HepG2 (cell line): ENCODE measurements around the gene OS9. TPM values are rescaled to one million over a fixed set of nuclear protein-coding genes. Genes with fewer than 3 reads are reported as not detected.
A peak's percentile ranks its signal among the peaks of the same experiment; 100 is the strongest.

Experiments
- ATAC-seq: fragments of 200-7000 bp; cut with Tn5 transposase; 3 replicates; pipeline ENCODE4 v1.9.1; 2020; ENCODE audit warnings: mild to moderate bottlenecking, moderate library complexity
- BruUV-seq: library from RNA; stranded (reverse); fragments of 400-500 nt; replicated peaks from 2 replicates; lab custom pipeline; 2021; lab: Mats Ljungman, UMichigan
- CTCF ChIA-PET: fragments of 300-600 bp; formaldehyde crosslinking; extraction: SDS; loops from one replicate; lab custom pipeline; 2021; ENCODE audit warnings: low total read pairs, inconsistent platforms, low intra/inter-chr PET ratio; lab: Yijun Ruan, JAX
- POLR2A ChIA-PET: fragments of 350-600 bp; sonication (Branson Sonifier 250); formaldehyde crosslinking; loops from one replicate; lab custom pipeline; 2020; ENCODE audit warnings: antibody characterized with exemption, inconsistent platforms; lab: Yijun Ruan, JAX
- DNase-seq: peaks from one replicate; pipeline ENCODE4 v3.0.0-alpha.2; 2015; ENCODE audit warnings: low spot score
- FAIRE-seq: peaks from 3 replicates; lab custom pipeline; 2011; peaks lifted over from hg19 to GRCh38; lab: Jason Lieb, UNC
- H2AFZ ChIP-seq: one replicate; pipeline ENCODE4 v1.6.1; 2011; ENCODE audit warnings: low read length, inconsistent platforms
- H3K27ac ChIP-seq: fragments of 300-600 bp; 3 replicates; pipeline ENCODE4 v1.8.0; 2011; ENCODE audit warnings: mixed run types, mild to moderate bottlenecking, mixed read lengths, low read length, inconsistent platforms; ENCODE audit not compliant: insufficient read depth; ENCODE audit errors: extremely low read length
- H3K27me3 ChIP-seq, 2 experiments: fragments of 200-600 bp in 1 of 2; 2 replicates in 1 of 2; 3 replicates in 1 of 2; pipeline versions ENCODE4 v1.6.0 to v1.8.0; 2011; ENCODE audit warnings: low read length in 2 of 2, mild to moderate bottlenecking in 2 of 2, moderate library complexity in 2 of 2, inconsistent platforms in 1 of 2; ENCODE audit not compliant: insufficient read depth in 2 of 2, control insufficient read depth in 1 of 2
- H3K36me3 ChIP-seq, 2 experiments: fragments of 200-600 bp in 1 of 2; replicated peaks in 1 of 2; 2 replicates in 1 of 2; 3 replicates in 1 of 2; pipeline versions ENCODE4 v1.5.1 to v1.8.0; 2011; ENCODE audit warnings: low read length in 2 of 2, inconsistent platforms in 1 of 2; ENCODE audit not compliant: insufficient read depth in 2 of 2, control insufficient read depth in 1 of 2
- H3K4me1 ChIP-seq: 2 replicates; pipeline ENCODE4 v1.5.1; 2012; ENCODE audit warnings: low read length, inconsistent platforms; ENCODE audit not compliant: insufficient read depth
- H3K4me2 ChIP-seq: 2 replicates; pipeline ENCODE4 v1.6.0; 2011; ENCODE audit warnings: low read depth, low read length, inconsistent platforms
- H3K4me3 ChIP-seq, 3 experiments: fragments of 200-600 bp in 1 of 3; sonication (generic), shearing (Covaris generic) in 1 of 3; replicated peaks in 1 of 3; 2 replicates each; pipeline ENCODE4 v1.5.1; 2011 to 2016; ENCODE audit warnings: low read length in 3 of 3, inconsistent platforms in 2 of 3, low read depth in 2 of 3, mild to moderate bottlenecking in 2 of 3, control low read depth in 1 of 3, mixed read lengths in 1 of 3; ENCODE audit not compliant: insufficient read depth in 1 of 3
- H3K79me2 ChIP-seq: one replicate; pipeline ENCODE4 v1.6.1; 2011; ENCODE audit warnings: low read length, inconsistent platforms; ENCODE audit not compliant: insufficient read depth
- H3K9ac ChIP-seq: 2 replicates; pipeline ENCODE4 v1.6.0; 2011; ENCODE audit warnings: mild to moderate bottlenecking, low read depth, low read length, inconsistent platforms; ENCODE audit not compliant: insufficient read depth
- H3K9me3 ChIP-seq: 2 replicates; pipeline ENCODE4 v1.5.1; 2012; ENCODE audit warnings: mild to moderate bottlenecking, low read length
- H4K20me1 ChIP-seq: 2 replicates; pipeline ENCODE4 v1.6.0; 2011; ENCODE audit warnings: inconsistent platforms, mild to moderate bottlenecking, low read length, moderate library complexity; ENCODE audit not compliant: insufficient read depth
- BHLHE40 ChIP-seq: IDR thresholded peaks from 2 replicates; pipeline ENCODE4 v1.6.1; 2011; ENCODE audit warnings: low read length, improper control_type of control experiment
- HDAC1 ChIP-seq: sonication (generic); formaldehyde crosslinking; IDR thresholded peaks from 2 replicates; pipeline ENCODE4 v1.5.1; 2020; ENCODE audit warnings: mild to moderate bottlenecking, missing genetic modification reagents
- HNF1B ChIP-seq: sonication (generic); formaldehyde crosslinking; IDR thresholded peaks from 2 replicates; pipeline ENCODE4 v1.5.1; 2020; ENCODE audit warnings: mild to moderate bottlenecking, moderate library complexity, missing genetic modification reagents
- HNRNPUL1 ChIP-seq: fragments of 200-400 bp; formaldehyde crosslinking; IDR thresholded peaks from 2 replicates; pipeline ENCODE4 v1.6.1; 2017; ENCODE audit warnings: low read depth, mild to moderate bottlenecking, low read length, moderate library complexity
- IKZF5 ChIP-seq: IDR thresholded peaks from 2 replicates; pipeline ENCODE4 v1.6.1; 2018; ENCODE audit warnings: missing genetic modification reagents, mild to moderate bottlenecking, missing compliant biosample characterization
- MYNN ChIP-seq: sonication (generic); formaldehyde crosslinking; IDR thresholded peaks from 2 replicates; pipeline ENCODE4 v1.4.0; 2020; ENCODE audit warnings: mild to moderate bottlenecking, low read depth, missing genetic modification reagents
- RBM22 ChIP-seq: fragments of 200-400 bp; formaldehyde crosslinking; optimal IDR thresholded peaks from 2 replicates; pipeline ENCODE3; 2017; ENCODE audit warnings: mild to moderate bottlenecking, low read length, moderate library complexity
- RFX1 ChIP-seq: fragments of 450-650 bp; IDR thresholded peaks from 2 replicates; pipeline ENCODE4 v1.6.1; 2017
- SOX5 ChIP-seq: IDR thresholded peaks from 2 replicates; pipeline ENCODE4 v1.6.1; 2016; ENCODE audit warnings: borderline replicate concordance
- SRF ChIP-seq: IDR thresholded peaks from 2 replicates; pipeline ENCODE4 v1.6.1; 2011; ENCODE audit warnings: mild to moderate bottlenecking, low read depth, low read length, moderate library complexity
- TEAD3 ChIP-seq: optimal IDR thresholded peaks from 2 replicates; pipeline ENCODE3; 2016; ENCODE audit warnings: borderline replicate concordance
- ZC3H4 ChIP-seq: sonication (generic); formaldehyde crosslinking; IDR thresholded peaks from 2 replicates; pipeline ENCODE4 v1.4.0; 2020; ENCODE audit warnings: missing genetic modification reagents, borderline replicate concordance
- ZNF281 ChIP-seq: sonication (generic); formaldehyde crosslinking; IDR thresholded peaks from 2 replicates; pipeline ENCODE4 v1.4.0; 2020; ENCODE audit warnings: missing genetic modification reagents, borderline replicate concordance
- ZNF552 ChIP-seq: sonication (generic); formaldehyde crosslinking; IDR thresholded peaks from 2 replicates; pipeline ENCODE4 v1.9.0; 2022; ENCODE audit warnings: missing genetic modification reagents, mild to moderate bottlenecking, borderline replicate concordance
- ZNF616 ChIP-seq: sonication (generic); formaldehyde crosslinking; IDR thresholded peaks from 2 replicates; pipeline ENCODE4 v1.5.0; 2020; ENCODE audit warnings: low read depth, mild to moderate bottlenecking, missing genetic modification reagents
- ZNF800 ChIP-seq: sonication (generic); formaldehyde crosslinking; IDR thresholded peaks from 2 replicates; pipeline ENCODE4 v1.4.0; 2020; ENCODE audit warnings: missing genetic modification reagents
- WGBS: methylation state at CpG from one replicate; pipeline ENCODE4 v1.1.6; 2017; ENCODE audit warnings: low lambda C conversion rate; 5-methylcytosine and 5-hydroxymethylcytosine counted together
- in situ Hi-C: cut with HindIII; loops from 2 replicates; pipeline ENCODE4 v1.10.0; 2017; ENCODE audit warnings: low pct_unique_long_range_greater_than_20kb; ENCODE audit not compliant: extremely low pct_ligation_motif_present
- intact Hi-C: fragments of 100-400 bp; cut with micrococcal nuclease; formaldehyde crosslinking; loops from one replicate; pipeline ENCODE4 v1.10.0; 2022; ENCODE audit not compliant: unreplicated experiment
- polyA plus RNA-seq, 8 experiments: library from polyadenylated mRNA; depleted of rRNA in 3 of 8; stranded (reverse) in 7 of 8; unstranded in 1 of 8; fragments of >200 nt; fragmentation: Illumina TruSeq in 4 of 8; extraction: Trizol in 4 of 8; gene quantifications; 2 replicates each; pipeline versions ENCODE4 v1.2.1 to v1.2.3, GENCODE V29; 2011 to 2016; ENCODE audit warnings: low read depth in 4 of 8, missing spikeins in 1 of 8, mixed read lengths in 1 of 8; ENCODE audit not compliant: insufficient read depth in 1 of 8
- total RNA-seq, 5 experiments: library from RNA; depleted of rRNA; stranded (reverse); fragments of >200 nt; fragmentation: Illumina TruSeq; extraction: Trizol; gene quantifications; 2 replicates each; pipeline ENCODE4 v1.2.3, GENCODE V29; 2016; ENCODE audit warnings: low read depth in 1 of 5

Gene OS9
- total and polyA plus RNA-seq, 2 of the 13 experiments (the other 11 are each of a cell fraction or from before 2014, with no cell fraction given), result 156 to 206 TPM

GRCh38 chr12:57744777-57745484 is 51.0 kb downstream of the OS9 start, which contains the start of gene TSPAN31:
Gene TSPAN31, plus strand, starts transcription at chr12:57745039. Its CDS starts 116 bp downstream, at chr12:57745155.
- Histone ChIP-seq H3K4me3 (peak within 1 kb of the TSS; percentile 63 to 80 (median 71)), H3K27me3 (peaks cover 0 to 10% of the 10 kb centered on the region in 2 experiments; a peak in 3 of 5 replicates), H3K79me2 (peaks cover 10% of the 10 kb centered on the region), H3K4me2 (peak within 1 kb of the TSS; percentile 96), H3K9me3 (no peaks in the 10 kb centered on the region), H3K9ac (peak within 1 kb of the TSS; percentile 94), H2AFZ (no peak within 1 kb of the TSS), H3K27ac (peak within 1 kb of the TSS; percentile 94), H3K4me1 (peaks cover 37% of the 10 kb centered on the region), H4K20me1 (no peaks in the 10 kb centered on the region), H3K36me3 (peaks cover 4 to 33% of the 10 kb centered on the region in 2 experiments; a peak in 4 of 5 replicates)
- POLR2A ChIA-PET, result interaction anchor here (0.6 to 2.6 kb wide), 13 partner anchors 9 to 1664 kb away, joined by 3 to 29 read pairs (median 5); partner anchors contain the start of genes CTDSP2, DDIT3, EEF1AKMT3 and METTL1
- in situ Hi-C loops, result no loop called here
- WGBS, result 2% methylated on average over 25 of the region's 29 CpGs
- CTCF ChIA-PET, result no interaction called here
- DNase-seq, result peak; percentile 97
- intact Hi-C loops, result loop anchor here (1.0 kb wide), 1 partner anchor 7 kb away; the partner anchor contains the start of gene CDK4
- peak; percentile 90 for ATAC-seq
- FAIRE-seq, result peak; percentile 98
- BruUV-seq, result no TSS peak
- TF ChIP-seq TEAD3, result no peak
- TF ChIP-seq ZNF616, result no peak
- TF ChIP-seq ZNF552, result no peak
- peak; percentile 35; the same call in 1 of the 2 replicates for TF ChIP-seq ZNF281
- TF ChIP-seq RFX1, result no peak
- no peak for TF ChIP-seq ZC3H4 (CRISPR knock-in tag)
- 0 out of 2 replicates have a peak, but pooled peaks have one; percentile 43 for TF ChIP-seq HDAC1 (CRISPR knock-in tag)
- 0 out of 2 replicates have a peak, but pooled peaks have one; percentile 60 for TF ChIP-seq ZNF800 (CRISPR knock-in tag)
- TF ChIP-seq SRF, result no peak
- peak; percentile 13; the same call in 1 of the 2 replicates for TF ChIP-seq SOX5 (CRISPR knock-in tag)
- TF ChIP-seq HNRNPUL1, result no peak
- 0 out of 2 replicates have a peak, but pooled peaks have one; percentile 36 for TF ChIP-seq HNF1B (CRISPR knock-in tag)
- no peak for TF ChIP-seq BHLHE40
- peak; percentile 62 for TF ChIP-seq IKZF5 (CRISPR knock-in tag)
- peak; percentile 8 for TF ChIP-seq RBM22
- no peak for TF ChIP-seq MYNN (CRISPR knock-in tag)
